Astrocyte of the spinal cord (primary cell): Measurements from ENCODE around the gene MTCH1.

ENCODE experiments used
- DNase-seq: peaks from one replicate; pipeline ENCODE4 v3.0.0; 2011; ENCODE audit warnings: low read depth, low spot score
- H3K4me3 ChIP-seq: 2 replicates; pipeline ENCODE4 v1.5.1; 2011; ENCODE audit warnings: low read depth, mild to moderate bottlenecking, low read length, moderate library complexity
- CTCF ChIP-seq: IDR thresholded peaks from 2 replicates; pipeline ENCODE4 v1.5.1; 2012; ENCODE audit warnings: low read depth, mild to moderate bottlenecking, low read length, inconsistent platforms
- in situ Hi-C: cut with HindIII; loops from 2 replicates; pipeline ENCODE4 v1.10.0; 2017; ENCODE audit warnings: low sequenced_read_pairs

The MTCH1 gene

GRCh38 chr6:36957773-36958271, 28.2 kb downstream of the MTCH1 start:
- no peak overlapping the region for H3K4me3 ChIP-seq
- TF ChIP-seq CTCF, result no peak
- no peak for DNase-seq
- in situ Hi-C loops, result no loop called here

DNA sequence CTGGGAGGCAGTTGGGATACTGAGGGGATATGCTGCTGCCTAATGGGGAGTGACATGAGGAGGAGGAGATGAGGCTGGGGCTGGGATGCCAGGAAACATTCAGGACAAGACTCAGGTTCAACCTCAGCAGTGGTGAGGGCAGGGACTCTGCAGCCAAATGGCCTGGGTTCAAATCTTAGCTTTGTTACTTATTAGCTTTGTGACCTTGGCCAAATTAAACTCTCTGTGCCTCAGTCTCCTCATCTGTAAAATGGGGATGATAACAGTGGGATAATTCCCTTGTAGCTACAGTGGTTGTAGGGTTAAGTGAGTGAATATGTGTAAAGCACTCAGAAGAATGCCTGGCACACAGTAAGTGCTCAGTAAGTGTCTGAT, 29.6 kb downstream of the MTCH1 start:
- TF ChIP-seq CTCF, result no peak

DNA sequence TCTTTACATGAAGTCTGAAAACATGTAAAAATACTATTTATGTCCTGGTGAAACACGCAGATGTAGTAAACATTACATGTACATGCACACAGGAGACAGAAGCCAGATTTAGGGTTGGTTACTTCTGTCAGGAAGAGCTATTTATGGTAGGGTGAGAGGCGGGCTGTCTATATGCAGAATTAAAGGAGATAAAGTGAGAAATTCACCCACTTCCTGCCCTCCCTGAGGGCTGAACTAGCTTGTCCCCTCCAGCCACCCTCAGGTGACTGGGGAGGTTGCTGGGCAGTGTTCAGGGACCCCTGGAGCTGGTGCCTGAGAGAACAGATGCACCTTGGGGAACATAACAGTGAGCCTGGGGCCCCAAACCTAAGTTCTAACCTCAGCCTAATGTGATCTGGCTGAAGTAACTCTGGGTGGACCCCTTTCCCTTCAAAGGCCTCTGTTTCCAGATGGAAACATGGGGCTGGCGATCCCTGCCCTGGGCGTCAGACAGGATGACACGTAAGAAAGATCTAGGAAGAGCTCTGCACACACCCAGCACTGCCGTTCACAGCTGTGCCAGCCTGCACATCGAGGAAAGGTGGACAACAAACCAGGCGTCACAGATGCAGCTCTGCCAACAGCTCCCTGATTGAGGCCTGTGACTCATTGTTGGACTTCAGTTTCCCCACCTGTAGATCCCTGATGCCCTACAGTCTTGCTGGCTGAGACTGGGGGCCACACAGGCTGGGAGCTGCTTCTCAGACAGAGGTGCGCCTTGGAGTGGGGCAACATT, 30.1 kb downstream of the MTCH1 start:
- DNase-seq, result no peak
- in situ Hi-C loops, result no loop called here
- no peak for TF ChIP-seq CTCF
- no peak overlapping the region for H3K4me3 ChIP-seq

More for the DNA sequence above, 29.6 kb downstream of the MTCH1 start:
- H3K4me3 ChIP-seq, result no peak overlapping the region
- in situ Hi-C loops, result no loop called here
- DNase-seq, result no peak

DNA sequence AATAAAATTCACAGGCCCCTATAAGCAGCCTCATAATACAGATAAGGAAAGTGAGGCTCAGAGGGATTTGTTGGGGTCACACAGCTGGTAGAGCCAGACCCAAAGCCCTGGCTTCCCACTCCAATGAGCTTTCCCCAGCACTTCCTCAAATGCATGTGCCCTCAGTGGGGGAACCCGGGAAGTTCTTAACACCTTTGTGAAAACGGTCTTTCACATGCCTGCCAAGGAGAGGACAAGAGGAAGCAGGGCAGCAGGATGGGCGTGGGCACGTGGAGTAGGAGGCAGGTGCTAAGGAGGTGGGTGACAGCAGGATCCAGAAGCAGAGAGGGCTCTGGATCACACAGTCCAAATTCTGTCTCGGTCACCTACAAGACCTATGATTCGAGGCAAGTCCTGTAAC, 30.9 kb downstream of the MTCH1 start:
- no peak for TF ChIP-seq CTCF
- no peak overlapping the region for H3K4me3 ChIP-seq
- in situ Hi-C loops, result no loop called here
- no peak for DNase-seq

GRCh38 chr6:36954262-36954931, 31.6 kb downstream of the MTCH1 start, which contains the start of gene PI16:
Gene PI16, plus strand, starts transcription at chr6:36954738. Its CDS starts 23 bp downstream, at chr6:36954761.
- TF ChIP-seq CTCF, result no peak
- no peak within 1 kb of the TSS for H3K4me3 ChIP-seq
- DNase-seq, result no peak
- in situ Hi-C loops, result no loop called here

- TF ChIP-seq CTCF, result no peak
- no peak for DNase-seq
- in situ Hi-C loops, result no loop called here
- H3K4me3 ChIP-seq, result no peak overlapping the region
Observed at GRCh38 chr6:36953931-36954261, 32.1 kb downstream of the MTCH1 start.
